IMR-90 (cell line): Measurements from ENCODE around the gene ADAM12. TPM values are rescaled to one million over a fixed set of nuclear protein-coding genes. Genes with fewer than 3 reads are reported as not detected.

Source experiments
- ATAC-seq: fragments of 200-7000 bp; cut with Tn5 transposase; 2 replicates; pipeline ENCODE4 v1.9.1; 2020; ENCODE audit warnings: low read depth, mild to moderate bottlenecking, moderate library complexity
- BruUV-seq: library from RNA; stranded (reverse); fragments of 400-500 nt; replicated peaks from 2 replicates; lab custom pipeline; 2021; lab: Mats Ljungman, UMichigan
- CTCF ChIA-PET: fragments of 300-600 bp; formaldehyde crosslinking; extraction: SDS; loops from one replicate; lab custom pipeline; 2021; ENCODE audit warnings: antibody characterized with exemption; lab: Yijun Ruan, JAX
- POLR2A ChIA-PET: fragments of 300-600 bp; sonication (Branson Sonifier 250); formaldehyde crosslinking; loops from one replicate; lab custom pipeline; 2022; ENCODE audit warnings: antibody characterized with exemption; ENCODE audit not compliant: unreplicated experiment; lab: Charles Lee
- DNase-seq: peaks from one replicate; pipeline ENCODE4 v3.0.0; 2013
- H2AFZ ChIP-seq: replicated peaks from 2 replicates; pipeline ENCODE3; 2013; ENCODE audit warnings: low read length, mild to moderate bottlenecking; ENCODE audit not compliant: poor library complexity
- H2AK5ac ChIP-seq: 2 replicates; pipeline ENCODE4 v1.6.1; 2013; ENCODE audit warnings: low read depth, low read length, inconsistent platforms
- H2AK9ac ChIP-seq: replicated peaks from 2 replicates; pipeline ENCODE3; 2013; ENCODE audit warnings: mild to moderate bottlenecking, low read depth, low read length, moderate library complexity; ENCODE audit not compliant: poor library complexity
- H2BK120ac ChIP-seq: 2 replicates; pipeline ENCODE4 v1.6.1; 2013; ENCODE audit warnings: low read depth, low read length, inconsistent platforms
- H2BK15ac ChIP-seq: 3 replicates; pipeline ENCODE4 v1.6.1; 2013; ENCODE audit warnings: low read depth, low read length, inconsistent platforms
- H2BK20ac ChIP-seq: 2 replicates; pipeline ENCODE4 v1.6.1; 2013; ENCODE audit warnings: low read depth, mild to moderate bottlenecking, inconsistent platforms, low read length, moderate library complexity
- H2BK5ac ChIP-seq: 2 replicates; pipeline ENCODE4 v1.6.1; 2013; ENCODE audit warnings: mild to moderate bottlenecking, low read depth, low read length, inconsistent platforms; ENCODE audit not compliant: poor library complexity, severe bottlenecking
- H3K14ac ChIP-seq: replicated peaks from 2 replicates; pipeline ENCODE4 v1.6.1; 2013; ENCODE audit warnings: low read depth, low read length, inconsistent platforms
- H3K18ac ChIP-seq: 2 replicates; pipeline ENCODE4 v1.6.1; 2013; ENCODE audit warnings: low read depth, low read length, control low read depth
- H3K23ac ChIP-seq: 2 replicates; pipeline ENCODE4 v1.6.1; 2013; ENCODE audit warnings: low read depth, low read length, inconsistent platforms
- H3K27ac ChIP-seq: 2 replicates; pipeline ENCODE4 v1.5.1; 2013; ENCODE audit warnings: mild to moderate bottlenecking, control low read depth, low read length; ENCODE audit not compliant: insufficient read depth
- H3K27me3 ChIP-seq: 2 replicates; pipeline ENCODE4 v1.6.1; 2013; ENCODE audit warnings: low read length; ENCODE audit not compliant: control insufficient read depth, insufficient read depth
- H3K36me3 ChIP-seq: 2 replicates; pipeline ENCODE4 v1.6.1; 2013; ENCODE audit warnings: low read length, mixed read lengths; ENCODE audit not compliant: control insufficient read depth, insufficient read depth
- H3K4ac ChIP-seq: 2 replicates; pipeline ENCODE4 v1.6.1; 2013; ENCODE audit warnings: low read depth, low read length, inconsistent platforms
- H3K4me1 ChIP-seq: 2 replicates; pipeline ENCODE4 v1.6.1; 2013; ENCODE audit warnings: low read length, mixed read lengths; ENCODE audit not compliant: control insufficient read depth, insufficient read depth
- H3K4me2 ChIP-seq: 2 replicates; pipeline ENCODE4 v1.6.1; 2013; ENCODE audit warnings: low read depth, mild to moderate bottlenecking, control low read depth, low read length, moderate library complexity
- H3K4me3 ChIP-seq: 2 replicates; pipeline ENCODE4 v1.5.1; 2013; ENCODE audit warnings: low read depth, mild to moderate bottlenecking, control low read depth, low read length, moderate library complexity; ENCODE audit not compliant: insufficient read depth
- H3K56ac ChIP-seq: 2 replicates; pipeline ENCODE4 v1.6.1; 2013; ENCODE audit warnings: low read length, inconsistent platforms; ENCODE audit not compliant: insufficient read depth; ENCODE audit errors: extremely low read depth
- H3K79me1 ChIP-seq, 2 experiments: 2 replicates each; pipeline ENCODE4 v1.6.1; 2013; ENCODE audit warnings: low read length in 2 of 2, inconsistent platforms in 1 of 2, low read depth in 1 of 2
- H3K9ac ChIP-seq: 2 replicates; pipeline ENCODE4 v1.6.1; 2013; ENCODE audit warnings: low read depth, low read length, control low read depth
- H3K9me1 ChIP-seq: 2 replicates; pipeline ENCODE4 v1.6.1; 2013; ENCODE audit warnings: low read length, inconsistent platforms; ENCODE audit not compliant: insufficient read depth
- H3K9me3 ChIP-seq: 2 replicates; pipeline ENCODE4 v1.6.1; 2013; ENCODE audit warnings: low read length; ENCODE audit not compliant: control insufficient read depth, insufficient read depth
- H4K20me1 ChIP-seq: 2 replicates; pipeline ENCODE4 v1.6.1; 2013; ENCODE audit warnings: low read length, inconsistent platforms; ENCODE audit not compliant: insufficient read depth
- H4K5ac ChIP-seq: 2 replicates; pipeline ENCODE4 v1.6.1; 2013; ENCODE audit warnings: mild to moderate bottlenecking, low read depth, low read length, control low read depth
- H4K8ac ChIP-seq, 2 experiments: 2 replicates each; pipeline ENCODE4 v1.6.1; 2013; ENCODE audit warnings: low read depth in 2 of 2, low read length in 2 of 2, control low read depth in 1 of 2, inconsistent platforms in 1 of 2
- H4K91ac ChIP-seq: 2 replicates; pipeline ENCODE4 v1.6.1; 2013; ENCODE audit warnings: low read depth, low read length, inconsistent platforms; ENCODE audit not compliant: insufficient read depth
- BHLHE40 ChIP-seq: fragments of 150-350 bp; IDR thresholded peaks from 2 replicates; pipeline ENCODE4 v1.6.1; 2016; ENCODE audit warnings: mild to moderate bottlenecking, low read depth, low read length
- CEBPB ChIP-seq: IDR thresholded peaks from 2 replicates; pipeline ENCODE4 v1.6.1; 2012; ENCODE audit warnings: low read depth, low read length, improper control_type of control experiment
- CHD1 ChIP-seq: IDR thresholded peaks from 2 replicates; pipeline ENCODE4 v1.6.1; 2012; ENCODE audit warnings: low read depth, low read length, improper control_type of control experiment
- CTCF ChIP-seq: conservative IDR thresholded peaks from 2 replicates; pipeline ENCODE4 v1.5.1; 2012; ENCODE audit warnings: mild to moderate bottlenecking, low read depth, low read length, improper control_type of control experiment
- ELK1 ChIP-seq: fragments of 150-350 bp; IDR thresholded peaks from 2 replicates; pipeline ENCODE4 v1.6.1; 2016; ENCODE audit warnings: low read depth, mild to moderate bottlenecking, low read length, moderate library complexity, borderline replicate concordance
- FOS ChIP-seq: fragments of 150-350 bp; IDR thresholded peaks from 2 replicates; pipeline ENCODE4 v1.6.1; 2016; ENCODE audit warnings: low read depth, low read length
- MAFK ChIP-seq: IDR thresholded peaks from 2 replicates; pipeline ENCODE4 v1.6.1; 2012; ENCODE audit warnings: low read depth, low read length, improper control_type of control experiment
- MAZ ChIP-seq: IDR thresholded peaks from 2 replicates; pipeline ENCODE4 v1.6.1; 2012; ENCODE audit warnings: low read depth, mild to moderate bottlenecking, low read length, improper control_type of control experiment, moderate library complexity, borderline replicate concordance
- MXI1 ChIP-seq: IDR thresholded peaks from 2 replicates; pipeline ENCODE4 v1.6.1; 2012; ENCODE audit warnings: low read depth, mild to moderate bottlenecking, low read length, moderate library complexity, borderline replicate concordance
- NFE2L2 ChIP-seq: fragments of 150-350 bp; IDR thresholded peaks from 2 replicates; pipeline ENCODE4 v1.6.1; 2016; ENCODE audit warnings: low read depth, mild to moderate bottlenecking, low read length
- POLR2A ChIP-seq: IDR thresholded peaks from 2 replicates; pipeline ENCODE4 v1.6.1; 2012; ENCODE audit warnings: mild to moderate bottlenecking, low read depth, low read length
- RAD21 ChIP-seq: IDR thresholded peaks from 2 replicates; pipeline ENCODE4 v1.6.1; 2012; ENCODE audit warnings: low read length, improper control_type of control experiment
- RCOR1 ChIP-seq: IDR thresholded peaks from 2 replicates; pipeline ENCODE4 v1.6.1; 2012; ENCODE audit warnings: mild to moderate bottlenecking, low read length, improper control_type of control experiment; ENCODE audit not compliant: insufficient replicate concordance
- RFX5 ChIP-seq: IDR thresholded peaks from 2 replicates; pipeline ENCODE4 v1.8.0; 2012; ENCODE audit warnings: low read depth, mild to moderate bottlenecking, low read length, moderate library complexity
- SMC3 ChIP-seq: fragments of 150-350 bp; IDR thresholded peaks from 2 replicates; pipeline ENCODE4 v1.6.1; 2016; ENCODE audit warnings: low read depth, mild to moderate bottlenecking, antibody characterized with exemption, low read length, moderate library complexity
- USF2 ChIP-seq: fragments of 150-350 bp; IDR thresholded peaks from 2 replicates; pipeline ENCODE4 v1.6.1; 2017; ENCODE audit warnings: mild to moderate bottlenecking, antibody characterized with exemption, low read length, low read depth
- WGBS, 2 experiments: methylation state at CpG; one replicate each; pipeline versions ENCODE4 v1.1.5 to v1.1.7; 2013; ENCODE audit warnings: missing lambda C conversion rate in 2 of 2; ENCODE audit not compliant: insufficient read length in 1 of 2; ENCODE audit errors: extremely low coverage in 2 of 2; 5-methylcytosine and 5-hydroxymethylcytosine counted together
- dilution Hi-C: fragments of 300-500 bp; cut with HindIII; formaldehyde crosslinking; loops from one replicate; pipeline ENCODE4 v1.14.3; 2018; ENCODE audit warnings: low sequenced_read_pairs; ENCODE audit not compliant: unreplicated experiment
- in situ Hi-C: fragments of 300-500 bp; cut with MboI; formaldehyde crosslinking; loops from 3 replicates; pipeline ENCODE4 v1.14.3; 2019; ENCODE audit warnings: low sequenced_read_pairs, inconsistent platforms, mixed read lengths
- intact Hi-C: fragments of 100-400 bp; cut with micrococcal nuclease; formaldehyde crosslinking; loops from 2 replicates; pipeline ENCODE4 v1.10.0; 2022
- polyA plus RNA-seq, 3 experiments: library from polyadenylated mRNA; depleted of rRNA; stranded (reverse); fragments of >200 nt; gene quantifications; 2 replicates each; pipeline ENCODE4 v1.2.3, GENCODE V29; 2012; ENCODE audit warnings: low replicate concordance in 1 of 3
- total RNA-seq: library from RNA; depleted of rRNA; stranded (reverse); fragments of >200 nt; gene quantifications from 2 replicates; pipeline ENCODE4 v1.2.3, GENCODE V29; 2012

The ADAM12 gene
- total and polyA plus RNA-seq, 2 of the 4 experiments (the other 2 are of a cell fraction), result 9.6 to 10.2 TPM

GRCh38 chr10:126052171-126052570 is 336.1 kb downstream of the ADAM12 start:
- no peaks in the 10 kb centered on the region for H3K4me1 ChIP-seq
- no peak overlapping the region for H4K8ac ChIP-seq
- H3K14ac ChIP-seq, result no peak overlapping the region
- WGBS, 2 experiments, result no CpG with 5 or more reads among the region's 2 CpGs
- no peak overlapping the region for H3K56ac ChIP-seq
- H3K79me1 ChIP-seq, result no peaks in the 10 kb centered on the region
- no peak overlapping the region for H2BK20ac ChIP-seq
- no peak for DNase-seq
- intact Hi-C loops (no loop called here), dilution Hi-C loops (no loop called here), in situ Hi-C loops (no loop called here)
- no peak overlapping the region for H2AK9ac ChIP-seq
- ChIA-PET POLR2A (no interaction called here), CTCF (no interaction called here)
- no peak overlapping the region for H2AFZ ChIP-seq
- no peak overlapping the region for H3K23ac ChIP-seq
- BruUV-seq, result no TSS peak
- H3K9ac ChIP-seq, result no peak overlapping the region
- no peak overlapping the region for H3K4me2 ChIP-seq
- H2BK15ac ChIP-seq, result no peak overlapping the region
- H3K36me3 ChIP-seq, result no peaks in the 10 kb centered on the region
- no peak overlapping the region for H2BK5ac ChIP-seq
- TF ChIP-seq RAD21 (no peak), SMC3 (no peak), MAFK (no peak), USF2 (no peak), NFE2L2 (no peak), ELK1 (no peak), RCOR1 (no peak), MXI1 (no peak), CTCF (no peak), BHLHE40 (no peak), FOS (no peak), MAZ (no peak), CEBPB (no peak), CHD1 (no peak), POLR2A (no peak), RFX5 (no peak)
- H2BK120ac ChIP-seq, result no peak overlapping the region
- H3K4me3 ChIP-seq, result no peak overlapping the region
- no peak overlapping the region for H4K5ac ChIP-seq
- H3K27me3 ChIP-seq, result peaks cover 22% of the 10 kb centered on the region
- H3K18ac ChIP-seq, result no peak overlapping the region
- no peaks in the 10 kb centered on the region for H4K20me1 ChIP-seq
- H3K9me1 ChIP-seq, result no peaks in the 10 kb centered on the region
- no peak for ATAC-seq
- H4K91ac ChIP-seq, result no peak overlapping the region
- H2AK5ac ChIP-seq, result no peak overlapping the region
- H3K4ac ChIP-seq, result no peak overlapping the region
- no peaks in the 10 kb centered on the region for H3K9me3 ChIP-seq
- no peak overlapping the region for H3K27ac ChIP-seq
